Peyer's patch (tissue), 4 donors: ENCODE results near the gene NOL6. TPM values are rescaled to one million over a fixed set of nuclear protein-coding genes. Genes with fewer than 3 reads are reported as not detected.

Experiments used
- DNase-seq, 3 donors: peaks; one replicate each; pipeline ENCODE4 v3.0.0-alpha.2; 2017 to 2019
- H3K27ac ChIP-seq, 4 donors: fragments of 200-600 bp; sonication (generic); one replicate each; pipeline ENCODE4 v1.5.1; 2016 to 2019
- H3K27me3 ChIP-seq, 2 donors: fragments of 200-600 bp; sonication (generic); one replicate each; pipeline ENCODE4 v1.5.1; 2019
- H3K36me3 ChIP-seq, 3 donors: fragments of 200-600 bp; sonication (generic); one replicate each; pipeline ENCODE4 v1.5.1; 2016 to 2019
- H3K4me1 ChIP-seq, 4 donors: fragments of 200-600 bp; sonication (generic); one replicate each; pipeline ENCODE4 v1.5.1; 2016 to 2019
- H3K4me3 ChIP-seq, 4 donors: fragments of 200-600 bp; sonication (generic); 1 replicate in 3 of 4; 2 replicates in 1 of 4; pipeline ENCODE4 v1.5.1; 2016 to 2019; ENCODE audit warnings: mild to moderate bottlenecking in 1 of 4
- H3K9me3 ChIP-seq, 4 donors: fragments of 200-600 bp; sonication (generic); one replicate each; pipeline ENCODE4 v1.5.1; 2016 to 2019; ENCODE audit warnings: mild to moderate bottlenecking in 1 of 4
- CTCF ChIP-seq, 6 experiments: fragments of 450-650 bp in 4 of 6; fragments of 200-600 bp in 2 of 6; sonication (generic) in 1 of 6; IDR thresholded peaks; one replicate each; pipeline ENCODE4 v1.5.1; 2017 to 2019; ENCODE audit warnings: antibody characterized with exemption in 6 of 6, mild to moderate bottlenecking in 3 of 6, moderate library complexity in 1 of 6
- POLR2A ChIP-seq, 2 donors: fragments of 450-650 bp; IDR thresholded peaks; one replicate each; pipeline ENCODE4 v1.5.1; 2017; ENCODE audit warnings: antibody characterized with exemption in 2 of 2, mild to moderate bottlenecking in 2 of 2, moderate library complexity in 2 of 2
- total RNA-seq, 4 donors: library from RNA; depleted of rRNA; stranded (reverse); fragments of >200 nt; gene quantifications; one replicate each; pipeline ENCODE4 v1.1.0, GENCODE V29; 2016

Gene NOL6
- total RNA-seq, 4 donors from 2014 or later = 14.5 to 26.4 (median 18.4) TPM

- H3K4me1 ChIP-seq = peaks cover 0 to 35% (median 1%) of the 10 kb centered on the region in 4 donors
- no peaks in the 10 kb centered on the region for H3K36me3 ChIP-seq
- DNase-seq = no peak
- H3K9me3 ChIP-seq = no peaks in the 10 kb centered on the region
- no peak overlapping the region for H3K27ac ChIP-seq
- no peak overlapping the region for H3K4me3 ChIP-seq
- no peaks in the 10 kb centered on the region for H3K27me3 ChIP-seq
- TF ChIP-seq POLR2A (IDR thresholded peaks at IDR 0.05) = no peak
- no peak for TF ChIP-seq CTCF (IDR thresholded peaks at IDR 0.05)
Observed at GRCh38 chr9:33435821-33436277, 37.9 kb downstream of the NOL6 start.

- Histone ChIP-seq H3K27ac (peak overlapping the region in 2 of 4 donors; percentile 69 to 70), H3K27me3 (no peaks in the 10 kb centered on the region), H3K4me3 (no peak overlapping the region), H3K4me1 (peaks cover 0 to 30% (median 1%) of the 10 kb centered on the region in 4 donors), H3K9me3 (no peaks in the 10 kb centered on the region), H3K36me3 (no peaks in the 10 kb centered on the region)
- DNase-seq = peak in 2 of 3 donors; percentile 76 to 77
- TF ChIP-seq POLR2A (IDR thresholded peaks at IDR 0.05) (peak in 1 of 2 donors; percentile 23), CTCF (IDR thresholded peaks at IDR 0.05) (no peak)
Observed at GRCh38 chr9:33434317-33435105, 39.2 kb downstream of the NOL6 start.

- no peaks in the 10 kb centered on the region for H3K27me3 ChIP-seq
- no peaks in the 10 kb centered on the region for H3K36me3 ChIP-seq
- peaks cover 0 to 24% (median under 1%) of the 10 kb centered on the region in 4 donors for H3K4me1 ChIP-seq
- TF ChIP-seq POLR2A (IDR thresholded peaks at IDR 0.05) = no peak
- TF ChIP-seq CTCF (IDR thresholded peaks at IDR 0.05) = no peak
- H3K4me3 ChIP-seq = no peak overlapping the region
- DNase-seq = no peak
- no peaks in the 10 kb centered on the region for H3K9me3 ChIP-seq
- peak overlapping the region in 1 of 4 donors; percentile 59 for H3K27ac ChIP-seq
Observed at GRCh38 chr9:33433871-33434270, 39.9 kb downstream of the NOL6 start.

GRCh38 chr9:33431420-33431819 is 42.3 kb downstream of the NOL6 start:
- TF ChIP-seq CTCF (IDR thresholded peaks at IDR 0.05) = no peak
- Histone ChIP-seq H3K36me3 (no peaks in the 10 kb centered on the region), H3K4me1 (peaks cover 0 to 14% (median 0%) of the 10 kb centered on the region in 4 donors), H3K4me3 (no peak overlapping the region), H3K27me3 (no peaks in the 10 kb centered on the region), H3K27ac (peak overlapping the region in 2 of 4 donors; percentile 31 to 67), H3K9me3 (no peaks in the 10 kb centered on the region)
- no peak for DNase-seq

- peaks cover 0 to 9% (median 0%) of the 10 kb centered on the region in 4 donors for H3K4me1 ChIP-seq
- H3K27me3 ChIP-seq = no peaks in the 10 kb centered on the region
- H3K4me3 ChIP-seq = no peak overlapping the region
- peak overlapping the region in 1 of 4 donors; percentile 67 for H3K27ac ChIP-seq
- no peak for DNase-seq
- TF ChIP-seq CTCF (IDR thresholded peaks at IDR 0.05) (no peak), POLR2A (IDR thresholded peaks at IDR 0.05) (no peak)
- no peaks in the 10 kb centered on the region for H3K36me3 ChIP-seq
- no peaks in the 10 kb centered on the region for H3K9me3 ChIP-seq
Observed at GRCh38 chr9:33430942-33431341, 42.8 kb downstream of the NOL6 start.
